H9 (cell line): ENCODE data around the gene PCDH9. TPM values are rescaled to one million over a fixed set of nuclear protein-coding genes. Genes with fewer than 3 reads are reported as not detected.
"Not testable (repeated sequence)": the region's sequence is repeated elsewhere in the genome, so short reads cannot be mapped to it uniquely, and the experiment has no call there.

Experiments
- DNase-seq: peaks from one replicate; pipeline ENCODE4 v3.0.0-alpha.2; 2017
- H2AFZ ChIP-seq: one replicate; pipeline ENCODE4 v1.6.1; 2013; ENCODE audit warnings: mild to moderate bottlenecking, low read length, control low read depth, moderate library complexity
- H2AK5ac ChIP-seq: 2 replicates; pipeline ENCODE4 v1.6.1; 2013; ENCODE audit warnings: low read length, control low read depth, mixed read lengths; ENCODE audit not compliant: insufficient read length
- H2BK120ac ChIP-seq: one replicate; pipeline ENCODE4 v1.6.1; 2013; ENCODE audit warnings: low read depth, mild to moderate bottlenecking, low read length, control low read depth, inconsistent platforms; ENCODE audit not compliant: poor library complexity, severe bottlenecking
- H2BK12ac ChIP-seq: 2 replicates; pipeline ENCODE4 v1.6.1; 2013; ENCODE audit warnings: low read length, control low read depth, mixed read lengths, low read depth; ENCODE audit not compliant: insufficient read length
- H2BK15ac ChIP-seq: 2 replicates; pipeline ENCODE4 v1.6.1; 2013; ENCODE audit warnings: low read depth, low read length, control low read depth
- H2BK20ac ChIP-seq: one replicate; pipeline ENCODE4 v1.6.1; 2013; ENCODE audit warnings: low read depth, mild to moderate bottlenecking, low read length, control low read depth, inconsistent platforms; ENCODE audit not compliant: poor library complexity, severe bottlenecking
- H2BK5ac ChIP-seq: 2 replicates; pipeline ENCODE4 v1.6.1; 2013; ENCODE audit warnings: low read length, control low read depth, mixed read lengths; ENCODE audit not compliant: insufficient read length
- H3K14ac ChIP-seq: 2 replicates; pipeline ENCODE4 v1.6.1; 2013; ENCODE audit warnings: low read length, control low read depth; ENCODE audit not compliant: insufficient read depth
- H3K18ac ChIP-seq: 2 replicates; pipeline ENCODE4 v1.6.1; 2013; ENCODE audit warnings: low read depth, mild to moderate bottlenecking, mixed read lengths, low read length, control low read depth; ENCODE audit not compliant: insufficient read length
- H3K23ac ChIP-seq: 2 replicates; pipeline ENCODE4 v1.6.1; 2013; ENCODE audit warnings: low read length, control low read depth, mixed read lengths, low read depth; ENCODE audit not compliant: insufficient read length
- H3K23me2 ChIP-seq: 2 replicates; pipeline ENCODE4 v1.6.1; 2013; ENCODE audit warnings: low read depth, mild to moderate bottlenecking, mixed read lengths, low read length, control low read depth; ENCODE audit not compliant: insufficient read length, poor library complexity, severe bottlenecking
- H3K27ac ChIP-seq: 2 replicates; pipeline ENCODE4 v1.5.1; 2013; ENCODE audit warnings: low read length, control low read depth, mixed read lengths, low read depth; ENCODE audit not compliant: insufficient read length
- H3K27me3 ChIP-seq: 2 replicates; pipeline ENCODE4 v1.6.1; 2013; ENCODE audit warnings: low read length, control low read depth, inconsistent platforms; ENCODE audit not compliant: insufficient read depth
- H3K4ac ChIP-seq: 2 replicates; pipeline ENCODE4 v1.6.1; 2013; ENCODE audit warnings: low read depth, mild to moderate bottlenecking, control low read depth, inconsistent platforms, low read length, moderate library complexity
- H3K4me1 ChIP-seq: 2 replicates; pipeline ENCODE4 v1.6.1; 2013; ENCODE audit warnings: low read length, control low read depth, inconsistent platforms; ENCODE audit not compliant: insufficient read depth
- H3K4me2 ChIP-seq: 2 replicates; pipeline ENCODE4 v1.6.1; 2013; ENCODE audit warnings: low read length, control low read depth, mixed read lengths; ENCODE audit not compliant: insufficient read length, insufficient read depth
- H3K56ac ChIP-seq: 2 replicates; pipeline ENCODE4 v1.6.1; 2013; ENCODE audit warnings: low read depth, mild to moderate bottlenecking, mixed read lengths, low read length, control low read depth; ENCODE audit not compliant: insufficient read length
- H3K79me1 ChIP-seq: 2 replicates; pipeline ENCODE4 v1.6.1; 2013; ENCODE audit warnings: low read depth, mild to moderate bottlenecking, moderate library complexity, low read length, control low read depth, inconsistent platforms; ENCODE audit not compliant: insufficient read depth, poor library complexity, severe bottlenecking
- H3K79me2 ChIP-seq: 2 replicates; pipeline ENCODE4 v1.6.1; 2013; ENCODE audit warnings: low read length, control low read depth, inconsistent platforms; ENCODE audit not compliant: insufficient read depth
- H3K9ac ChIP-seq: 2 replicates; pipeline ENCODE4 v1.6.1; 2013; ENCODE audit warnings: low read length, control low read depth, mixed read lengths; ENCODE audit not compliant: insufficient read length; ENCODE audit errors: extremely low read depth
- H3K9me3 ChIP-seq: one replicate; pipeline ENCODE4 v1.6.1; 2013; ENCODE audit warnings: low read depth, low read length, inconsistent platforms; ENCODE audit not compliant: control insufficient read depth
- H3T11ph ChIP-seq: one replicate; pipeline ENCODE4 v1.6.1; 2013; ENCODE audit warnings: mild to moderate bottlenecking, low read length, control low read depth, inconsistent platforms
- H4K20me1 ChIP-seq: one replicate; pipeline ENCODE4 v1.6.1; 2013; ENCODE audit not compliant: control insufficient read depth, insufficient read length, insufficient read depth
- H4K5ac ChIP-seq: 2 replicates; pipeline ENCODE4 v1.6.1; 2013; ENCODE audit warnings: low read depth, mild to moderate bottlenecking, mixed read lengths, low read length, control low read depth; ENCODE audit not compliant: insufficient read length
- H4K8ac ChIP-seq: replicated peaks from 2 replicates; pipeline ENCODE4 v1.6.1; 2013; ENCODE audit warnings: low read length, control low read depth, mixed read lengths, low read depth; ENCODE audit not compliant: insufficient read length
- H4K91ac ChIP-seq: 2 replicates; pipeline ENCODE4 v1.6.1; 2013; ENCODE audit warnings: low read depth, mild to moderate bottlenecking, moderate library complexity, mixed read lengths, low read length, control low read depth; ENCODE audit not compliant: insufficient read length
- H3K27ac Mint-ChIP-seq, 3 experiments: 2 replicates in 2 of 3; 3 replicates in 1 of 3; pipeline ENCODE4 v1.8.0; 2020 to 2021; ENCODE audit warnings: mixed read lengths in 3 of 3, mild to moderate bottlenecking in 1 of 3, moderate library complexity in 1 of 3
- H3K27me3 Mint-ChIP-seq: 2 replicates; pipeline ENCODE4 v1.8.0; 2021; ENCODE audit warnings: low read depth, mild to moderate bottlenecking, moderate library complexity, mixed read lengths
- H3K36me3 Mint-ChIP-seq, 3 experiments: 2 replicates in 2 of 3; 3 replicates in 1 of 3; pipeline ENCODE4 v1.8.0; 2020 to 2021; ENCODE audit warnings: low read depth in 3 of 3, mixed read lengths in 3 of 3; ENCODE audit not compliant: insufficient read depth in 1 of 3
- H3K4me1 Mint-ChIP-seq, 2 experiments: 2 replicates each; pipeline ENCODE4 v1.8.0; 2020; ENCODE audit warnings: mixed read lengths in 2 of 2
- H3K4me3 Mint-ChIP-seq, 2 experiments: 2 replicates in 1 of 2; 3 replicates in 1 of 2; pipeline ENCODE4 v1.8.0; 2020 to 2021; ENCODE audit warnings: mild to moderate bottlenecking in 2 of 2, mixed read lengths in 2 of 2, moderate library complexity in 1 of 2
- H3K9me3 Mint-ChIP-seq, 2 experiments: 2 replicates in 1 of 2; 3 replicates in 1 of 2; pipeline ENCODE4 v1.8.0; 2020; ENCODE audit warnings: mild to moderate bottlenecking in 2 of 2, mixed read lengths in 2 of 2, moderate library complexity in 1 of 2
- WGBS: extraction: QIAGEN DNeasy Blood & Tissue Kit; methylation state at CpG from one replicate; pipeline ENCODE4 v1.1.7; 2013; ENCODE audit warnings: missing lambda C conversion rate, low lambda C conversion rate, mixed read lengths; ENCODE audit not compliant: insufficient read length; ENCODE audit errors: extremely low coverage; 5-methylcytosine and 5-hydroxymethylcytosine counted together
- total RNA-seq: library from RNA; stranded (reverse); gene quantifications from 2 replicates; pipeline ENCODE4 v1.2.1, GENCODE V29; 2021
- TF ChIP-seq, protein P1 (sequence below): fragments of 200-600 bp; sonication (generic); conservative IDR thresholded peaks from 3 replicates; pipeline ENCODE4 v1.8.0; 2021; ENCODE audit warnings: antibody characterized with exemption, mild to moderate bottlenecking

PCDH9 gene
- total RNA-seq, 1 experiment from 2014 or later, result 0.11 TPM

DNA sequence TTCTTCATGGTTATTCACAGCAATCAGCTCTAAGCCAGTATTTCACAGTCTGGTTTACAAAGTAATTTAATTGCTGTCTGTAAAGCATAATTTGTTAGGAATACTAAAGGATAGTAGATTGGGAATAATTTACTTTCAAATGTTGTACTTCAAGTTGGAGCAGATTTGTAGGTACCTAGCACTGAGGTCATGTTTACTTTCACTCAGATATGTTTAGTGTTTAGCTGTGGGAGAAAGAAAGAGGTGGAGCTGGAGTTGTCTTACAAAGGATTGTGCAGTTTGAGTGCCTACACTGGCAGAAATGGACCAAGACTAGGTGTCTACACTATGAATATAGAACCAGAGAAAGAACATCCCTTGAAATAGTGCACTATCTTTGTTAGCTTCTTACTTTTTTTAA, 464.6 kb downstream of the PCDH9 start:
- Histone ChIP-seq H3K79me2 (no peaks in the 10 kb centered on the region), H3K9me3 (no peaks in the 10 kb centered on the region), H2BK5ac (no peak overlapping the region), H2BK12ac (no peak overlapping the region), H3T11ph (no peak overlapping the region), H3K23ac (no peak overlapping the region), H3K4me1 (no peaks in the 10 kb centered on the region), H3K79me1 (no peaks in the 10 kb centered on the region), H2BK20ac (no peak overlapping the region), H3K14ac (no peak overlapping the region), H3K4ac (no peak overlapping the region), H3K4me2 (no peak overlapping the region), H2AK5ac (no peak overlapping the region), H3K56ac (no peak overlapping the region), H4K20me1 (no peaks in the 10 kb centered on the region), H2AFZ (no peak overlapping the region), H4K91ac (no peak overlapping the region), H2BK120ac (no peak overlapping the region), H3K27me3 (no peaks in the 10 kb centered on the region), H4K5ac (no peak overlapping the region), H4K8ac (no peak overlapping the region), H3K18ac (no peak overlapping the region), H2BK15ac (no peak overlapping the region), H3K27ac (no peak overlapping the region), H3K9ac (no peak overlapping the region), H3K23me2 (no peaks in the 10 kb centered on the region)
- DNase-seq, result no peak
- no peak overlapping the region for H3K4me3 Mint-ChIP-seq
- TF ChIP-seq, protein P1, sequence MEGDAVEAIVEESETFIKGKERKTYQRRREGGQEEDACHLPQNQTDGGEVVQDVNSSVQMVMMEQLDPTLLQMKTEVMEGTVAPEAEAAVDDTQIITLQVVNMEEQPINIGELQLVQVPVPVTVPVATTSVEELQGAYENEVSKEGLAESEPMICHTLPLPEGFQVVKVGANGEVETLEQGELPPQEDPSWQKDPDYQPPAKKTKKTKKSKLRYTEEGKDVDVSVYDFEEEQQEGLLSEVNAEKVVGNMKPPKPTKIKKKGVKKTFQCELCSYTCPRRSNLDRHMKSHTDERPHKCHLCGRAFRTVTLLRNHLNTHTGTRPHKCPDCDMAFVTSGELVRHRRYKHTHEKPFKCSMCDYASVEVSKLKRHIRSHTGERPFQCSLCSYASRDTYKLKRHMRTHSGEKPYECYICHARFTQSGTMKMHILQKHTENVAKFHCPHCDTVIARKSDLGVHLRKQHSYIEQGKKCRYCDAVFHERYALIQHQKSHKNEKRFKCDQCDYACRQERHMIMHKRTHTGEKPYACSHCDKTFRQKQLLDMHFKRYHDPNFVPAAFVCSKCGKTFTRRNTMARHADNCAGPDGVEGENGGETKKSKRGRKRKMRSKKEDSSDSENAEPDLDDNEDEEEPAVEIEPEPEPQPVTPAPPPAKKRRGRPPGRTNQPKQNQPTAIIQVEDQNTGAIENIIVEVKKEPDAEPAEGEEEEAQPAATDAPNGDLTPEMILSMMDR, result no peak
- no peaks in the 10 kb centered on the region; the same call in 1 of the 2 replicates for H3K27me3 Mint-ChIP-seq
- H3K27ac Mint-ChIP-seq, result no peak overlapping the region
- peaks cover 9 to 13% (median 11%) of the 10 kb centered on the region in 3 experiments for H3K36me3 Mint-ChIP-seq
- peaks cover 13 to 15% of the 10 kb centered on the region in 2 experiments for H3K9me3 Mint-ChIP-seq
- H3K4me1 Mint-ChIP-seq, result no peaks in the 10 kb centered on the region

DNA sequence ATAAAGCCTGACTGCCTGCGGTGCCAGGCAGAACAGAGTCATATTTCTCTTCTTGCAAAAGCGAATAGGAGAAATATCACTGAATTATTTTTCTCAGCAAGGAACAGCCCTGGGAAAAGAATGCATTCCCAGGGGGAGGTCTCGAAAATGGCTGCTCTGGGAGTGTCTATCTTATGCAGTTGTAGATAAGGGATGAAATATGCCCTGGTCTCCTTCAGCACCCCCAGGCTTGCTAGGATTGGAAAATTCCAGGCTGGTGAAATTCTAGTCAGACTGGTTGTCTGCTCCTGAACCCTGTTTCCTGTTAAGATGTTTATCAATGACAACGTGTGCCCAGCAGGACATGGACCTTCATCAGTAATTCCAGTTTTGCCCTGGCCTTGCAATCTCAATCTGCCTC, 469.5 kb downstream of the PCDH9 start:
- not testable (repeated sequence) for H3K23me2 ChIP-seq, H3K4me1 Mint-ChIP-seq, H3K9me3 ChIP-seq, H4K5ac ChIP-seq, H3K79me1 ChIP-seq, H3K27me3 Mint-ChIP-seq, H3K4me2 ChIP-seq, H4K8ac ChIP-seq, H2AK5ac ChIP-seq, H2BK15ac ChIP-seq, H4K91ac ChIP-seq, H3K14ac ChIP-seq, H3K56ac ChIP-seq, H3T11ph ChIP-seq, H2BK5ac ChIP-seq, H3K27ac Mint-ChIP-seq, DNase-seq, H3K4me3 Mint-ChIP-seq, H3K9ac ChIP-seq, H3K4me1 ChIP-seq, H3K27me3 ChIP-seq, H3K23ac ChIP-seq, H2BK20ac ChIP-seq, H2BK120ac ChIP-seq, H2AFZ ChIP-seq, H4K20me1 ChIP-seq, H3K27ac ChIP-seq, H3K4ac ChIP-seq, H3K18ac ChIP-seq, H2BK12ac ChIP-seq, H3K79me2 ChIP-seq
- Mint-ChIP-seq H3K36me3 (peaks cover 13 to 26% (median 16%) of the 10 kb centered on the region in 3 experiments), H3K9me3 (peaks cover 25 to 26% of the 10 kb centered on the region in 2 experiments)
- WGBS, result no CpG with 5 or more reads among the region's 4 CpGs
